Natural killer cell (primary cell): ENCODE results near the gene PTK7. TPM values are rescaled to one million over a fixed set of nuclear protein-coding genes. Genes with fewer than 3 reads are reported as not detected.
"Not testable (repeated sequence)": the region's sequence is repeated elsewhere in the genome, so short reads cannot be mapped to it uniquely, and the experiment has no call there.

Experiments used
- ATAC-seq, 3 donors: fragments of 150-1000 bp in 2 of 3; fragments of 200-7000 bp in 1 of 3; cut with Tn5 transposase; 1 replicate in 1 of 3; 2 replicates in 2 of 3; pipeline ENCODE4 v1.10.0; 2021; ENCODE audit warnings: mild to moderate bottlenecking in 2 of 3, moderate library complexity in 2 of 3
- DNase-seq, 2 donors: peaks; one replicate each; pipeline versions ENCODE4 v3.0.0 to v3.0.0-alpha.2; 2013 to 2021; ENCODE audit warnings: mixed read lengths in 1 of 2
- H3K27ac ChIP-seq: one replicate; pipeline ENCODE4 v1.5.1; 2013; ENCODE audit warnings: mild to moderate bottlenecking, low read length
- H3K27me3 ChIP-seq: one replicate; pipeline ENCODE4 v1.6.1; 2013; ENCODE audit warnings: low read length; ENCODE audit not compliant: control insufficient read depth, insufficient read depth
- H3K36me3 ChIP-seq: one replicate; pipeline ENCODE4 v1.6.1; 2013; ENCODE audit warnings: low read length; ENCODE audit not compliant: control insufficient read depth, insufficient read depth
- H3K4me1 ChIP-seq: one replicate; pipeline ENCODE4 v1.6.1; 2013; ENCODE audit warnings: low read length; ENCODE audit not compliant: control insufficient read depth, insufficient read depth
- H3K4me3 ChIP-seq: one replicate; pipeline ENCODE4 v1.5.1; 2013; ENCODE audit warnings: low read length
- H3K9me3 ChIP-seq: one replicate; pipeline ENCODE4 v1.6.1; 2013; ENCODE audit warnings: low read length; ENCODE audit not compliant: control insufficient read depth, insufficient read depth
- H3K27ac Mint-ChIP-seq, 2 donors: one replicate each; pipeline ENCODE4 v1.8.0; 2022; ENCODE audit warnings: mild to moderate bottlenecking in 2 of 2, mixed read lengths in 2 of 2, moderate library complexity in 1 of 2
- H3K27me3 Mint-ChIP-seq, 2 donors: one replicate each; pipeline ENCODE4 v1.8.0; 2022; ENCODE audit warnings: low read depth in 2 of 2, mixed read lengths in 2 of 2
- H3K36me3 Mint-ChIP-seq: one replicate; pipeline ENCODE4 v1.8.0; 2022; ENCODE audit warnings: mixed read lengths
- H3K4me1 Mint-ChIP-seq, 2 donors: one replicate each; pipeline ENCODE4 v1.8.0; 2022; ENCODE audit warnings: mixed read lengths in 2 of 2
- H3K4me3 Mint-ChIP-seq: one replicate; pipeline ENCODE4 v1.8.0; 2022; ENCODE audit warnings: mild to moderate bottlenecking, moderate library complexity, mixed read lengths
- H3K9me3 Mint-ChIP-seq, 2 donors: one replicate each; pipeline ENCODE4 v1.8.0; 2022; ENCODE audit warnings: mixed read lengths in 2 of 2
- WGBS: methylation state at CpG from one replicate; pipeline ENCODE4 v1.1.7; 2013; ENCODE audit warnings: missing lambda C conversion rate; ENCODE audit not compliant: insufficient coverage; 5-methylcytosine and 5-hydroxymethylcytosine counted together
- intact Hi-C: fragments of 100-400 bp; cut with micrococcal nuclease; formaldehyde crosslinking; loops from one replicate; pipeline ENCODE4 v1.14.2; 2022
- total RNA-seq, 4 donors: library from RNA; stranded (reverse); fragments of 120-200 nt in 1 of 4; gene quantifications; one replicate each; pipeline versions ENCODE4 v1.2.3 to v1.2.4, GENCODE V29; 2013 to 2022
- TF ChIP-seq, protein P1 (sequence below): fragments of 200-600 bp; IDR thresholded peaks from one replicate; pipeline ENCODE4 v1.8.0; 2022; ENCODE audit warnings: antibody characterized with exemption

Gene PTK7
- total RNA-seq, 3 donors from 2014 or later (not counting 1 experiment from before 2014, with no cell fraction given), result 1.7 to 5.6 (median 2.8) TPM

DNA sequence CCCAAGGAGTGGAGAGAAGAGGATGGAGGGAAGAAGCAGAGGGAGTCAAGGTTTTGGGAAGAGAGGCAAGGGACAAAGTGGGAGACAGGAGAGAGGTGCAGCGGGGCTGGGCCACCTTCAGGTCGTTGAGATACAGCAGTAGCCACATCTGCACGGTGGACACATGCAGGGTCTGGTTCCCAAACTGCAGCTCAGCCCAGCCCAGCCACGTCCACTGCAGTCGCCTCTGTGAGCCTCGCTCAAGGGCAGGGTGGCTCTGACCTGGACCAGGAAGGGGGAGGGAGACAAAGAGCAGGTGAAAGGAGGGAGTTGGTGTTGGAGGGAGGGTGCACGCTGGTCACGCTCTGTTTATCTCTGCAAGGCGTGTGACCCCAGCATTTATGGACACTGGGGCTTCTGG, 37.4 kb upstream of the PTK7 start:
- TF ChIP-seq, protein P1, sequence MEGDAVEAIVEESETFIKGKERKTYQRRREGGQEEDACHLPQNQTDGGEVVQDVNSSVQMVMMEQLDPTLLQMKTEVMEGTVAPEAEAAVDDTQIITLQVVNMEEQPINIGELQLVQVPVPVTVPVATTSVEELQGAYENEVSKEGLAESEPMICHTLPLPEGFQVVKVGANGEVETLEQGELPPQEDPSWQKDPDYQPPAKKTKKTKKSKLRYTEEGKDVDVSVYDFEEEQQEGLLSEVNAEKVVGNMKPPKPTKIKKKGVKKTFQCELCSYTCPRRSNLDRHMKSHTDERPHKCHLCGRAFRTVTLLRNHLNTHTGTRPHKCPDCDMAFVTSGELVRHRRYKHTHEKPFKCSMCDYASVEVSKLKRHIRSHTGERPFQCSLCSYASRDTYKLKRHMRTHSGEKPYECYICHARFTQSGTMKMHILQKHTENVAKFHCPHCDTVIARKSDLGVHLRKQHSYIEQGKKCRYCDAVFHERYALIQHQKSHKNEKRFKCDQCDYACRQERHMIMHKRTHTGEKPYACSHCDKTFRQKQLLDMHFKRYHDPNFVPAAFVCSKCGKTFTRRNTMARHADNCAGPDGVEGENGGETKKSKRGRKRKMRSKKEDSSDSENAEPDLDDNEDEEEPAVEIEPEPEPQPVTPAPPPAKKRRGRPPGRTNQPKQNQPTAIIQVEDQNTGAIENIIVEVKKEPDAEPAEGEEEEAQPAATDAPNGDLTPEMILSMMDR, result no peak
- Histone ChIP-seq H3K9me3 (no peaks in the 10 kb centered on the region), H3K27me3 (no peaks in the 10 kb centered on the region), H3K27ac (no peak overlapping the region), H3K4me1 (no peaks in the 10 kb centered on the region), H3K36me3 (peaks cover 41% of the 10 kb centered on the region), H3K4me3 (no peak overlapping the region)
- no peak overlapping the region for H3K27ac Mint-ChIP-seq
- 95% methylated on average over 9 of the region's 9 CpGs for WGBS
- H3K36me3 Mint-ChIP-seq, result no peaks in the 10 kb centered on the region
- DNase-seq, result no peak
- intact Hi-C loops, result no loop called here
- no peaks in the 10 kb centered on the region for H3K4me1 Mint-ChIP-seq
- no peak for ATAC-seq
- no peak overlapping the region for H3K4me3 Mint-ChIP-seq
- no peaks in the 10 kb centered on the region for H3K9me3 Mint-ChIP-seq
- H3K27me3 Mint-ChIP-seq, result no peaks in the 10 kb centered on the region

DNA sequence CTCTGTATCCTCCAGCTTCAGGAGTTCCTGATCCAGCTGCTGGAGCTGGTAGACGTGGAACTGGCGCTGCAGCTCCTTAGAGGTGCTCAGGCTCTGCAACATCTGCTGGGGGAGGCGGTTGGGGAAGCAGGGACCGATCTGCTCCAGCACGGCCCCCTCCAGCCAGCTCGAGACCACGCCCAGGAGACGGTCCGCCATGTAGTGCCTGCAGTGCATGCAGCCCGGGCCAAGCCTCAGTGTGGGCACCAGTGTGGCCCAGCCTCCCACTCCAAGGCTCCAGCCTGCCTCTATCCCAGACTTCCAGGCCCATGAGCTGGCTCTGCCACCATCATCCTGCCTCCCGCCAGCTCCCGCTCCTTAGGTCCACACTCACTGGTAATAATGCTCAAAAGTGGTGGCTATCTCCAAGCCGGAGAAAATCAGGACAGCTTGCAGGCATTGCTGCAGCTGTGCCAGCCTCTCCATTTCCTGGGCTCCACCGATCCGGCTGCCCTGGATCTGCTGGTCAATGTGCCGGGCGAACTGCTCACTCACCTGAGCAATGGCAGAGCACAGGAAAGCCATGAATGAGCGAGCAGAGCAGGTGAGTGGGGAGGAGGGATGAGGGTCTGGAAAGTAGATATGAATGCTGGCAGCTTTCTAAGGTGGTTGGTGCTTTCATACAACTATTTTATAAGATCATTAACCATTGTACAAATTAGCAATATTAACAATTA, 35.4 kb upstream of the PTK7 start:
- Histone ChIP-seq H3K27me3 (no peaks in the 10 kb centered on the region), H3K4me3 (no peak overlapping the region), H3K9me3 (no peaks in the 10 kb centered on the region), H3K27ac (no peak overlapping the region), H3K4me1 (no peaks in the 10 kb centered on the region), H3K36me3 (peaks cover 42% of the 10 kb centered on the region)
- Mint-ChIP-seq H3K27ac (peak overlapping the region in 1 of 2 donors; percentile 15), H3K27me3 (no peaks in the 10 kb centered on the region), H3K4me3 (no peak overlapping the region), H3K4me1 (no peaks in the 10 kb centered on the region), H3K9me3 (no peaks in the 10 kb centered on the region), H3K36me3 (no peaks in the 10 kb centered on the region)
- DNase-seq, result no peak
- no peak for ATAC-seq
- TF ChIP-seq, protein P1, result no peak
- WGBS, result 97% methylated on average over 18 of the region's 18 CpGs
- intact Hi-C loops, result no loop called here

DNA sequence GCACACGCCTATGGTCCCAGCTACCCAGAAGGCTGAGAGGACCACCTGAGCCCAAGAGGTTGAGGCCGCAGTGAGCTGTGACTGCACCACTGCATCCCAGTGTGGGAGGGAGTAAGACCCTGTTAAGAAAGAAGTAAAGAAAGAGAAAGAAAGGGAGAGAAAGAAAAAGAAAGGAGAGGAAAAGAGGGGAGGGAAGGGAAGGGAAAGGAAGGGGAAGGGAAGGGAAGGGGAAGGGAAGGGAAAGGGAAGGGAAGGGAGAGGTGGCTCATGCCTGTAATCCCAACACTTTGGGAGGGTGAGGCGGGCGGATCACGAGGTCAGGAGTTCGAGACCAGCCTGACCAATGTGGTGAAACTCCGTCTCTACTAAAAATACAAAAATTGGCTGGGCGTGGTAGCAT, 34.6 kb upstream of the PTK7 start:
- H3K4me3 Mint-ChIP-seq, H3K9me3 ChIP-seq, H3K27ac ChIP-seq, H3K27me3 ChIP-seq, H3K9me3 Mint-ChIP-seq, H3K27me3 Mint-ChIP-seq, H3K4me1 ChIP-seq, ATAC-seq, H3K36me3 Mint-ChIP-seq, DNase-seq, H3K4me3 ChIP-seq, H3K4me1 Mint-ChIP-seq, H3K27ac Mint-ChIP-seq, intact Hi-C loops: not testable (repeated sequence)
- whole genome bisulfite sequencing, result 94% methylated on average over 7 of the region's 8 CpGs
- peaks cover 43% of the 10 kb centered on the region for H3K36me3 ChIP-seq

DNA sequence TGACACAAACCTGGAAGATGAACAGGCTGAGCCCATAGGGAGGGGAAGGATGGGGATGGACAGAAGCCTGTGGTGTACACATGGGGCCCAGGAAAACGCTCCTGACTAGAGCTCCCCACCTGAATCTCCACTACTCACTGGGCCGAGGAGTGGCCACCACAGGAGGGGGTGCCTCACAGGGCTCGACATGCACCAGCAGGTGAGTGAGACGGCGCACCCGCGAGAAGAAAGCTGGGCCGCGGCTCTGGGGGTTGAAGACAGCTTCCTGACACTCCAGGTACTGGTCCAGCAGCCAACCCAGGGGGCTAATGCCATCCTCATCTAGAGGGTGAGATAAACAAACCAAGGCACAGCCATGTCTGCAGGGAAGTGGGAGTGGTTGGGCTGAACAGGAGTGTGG, 32.8 kb upstream of the PTK7 start:
- no peaks in the 10 kb centered on the region for H3K4me1 Mint-ChIP-seq
- ATAC-seq, result no peak
- H3K4me3 Mint-ChIP-seq, result no peak overlapping the region
- intact Hi-C loops, result no loop called here
- Histone ChIP-seq H3K9me3 (no peaks in the 10 kb centered on the region), H3K4me3 (no peak overlapping the region), H3K27ac (no peak overlapping the region), H3K4me1 (no peaks in the 10 kb centered on the region), H3K27me3 (no peaks in the 10 kb centered on the region), H3K36me3 (peaks cover 36% of the 10 kb centered on the region)
- no peaks in the 10 kb centered on the region for H3K27me3 Mint-ChIP-seq
- H3K27ac Mint-ChIP-seq, result no peak overlapping the region
- H3K36me3 Mint-ChIP-seq, result no peaks in the 10 kb centered on the region
- no peaks in the 10 kb centered on the region for H3K9me3 Mint-ChIP-seq
- TF ChIP-seq, protein P1, result no peak
- no peak for DNase-seq
- WGBS, result 98% methylated on average over 9 of the region's 9 CpGs
